ENCODE measurements around the gene RBP2. TPM values are rescaled to one million over a fixed set of nuclear protein-coding genes. Genes with fewer than 3 reads are reported as not detected.

RBP2 gene
- total and polyA plus RNA-seq, 2 donors: 0.09 to 0.37 TPM

GRCh38 chr3:139470199-139470598 lies 6.1 kb downstream of the RBP2 start:
- 94% methylated on average over 2 of the region's 2 CpGs for WGBS
- Histone ChIP-seq H3K27me3 (ENCODE audit: control insufficient read depth in 2 of 2, insufficient read depth in 1 of 2, low read length in 1 of 2) (no peaks in the 10 kb centered on the region), H3K9me3 (ENCODE audit: control insufficient read depth in 2 of 2, insufficient read depth in 1 of 2, low read length in 1 of 2) (no peaks in the 10 kb centered on the region), H3K4me3 (ENCODE audit: low read length in 2 of 2) (no peak overlapping the region), H3K27ac (ENCODE audit: low read depth in 1 of 2, low read length in 1 of 2) (no peak overlapping the region), H3K36me3 (ENCODE audit: control insufficient read depth in 2 of 2, insufficient read depth in 2 of 2, low read length in 1 of 2) (no peaks in the 10 kb centered on the region), H3K4me1 (ENCODE audit: control insufficient read depth in 2 of 2, insufficient read depth in 2 of 2, low read length in 2 of 2) (no peaks in the 10 kb centered on the region)
- DNase-seq (ENCODE audit: low read depth in 6 of 9, low spot score in 9 of 9): no peak

GRCh38 chr3:139468399-139468798 lies 7.9 kb downstream of the RBP2 start:
- Histone ChIP-seq H3K9me3 (ENCODE audit: control insufficient read depth in 2 of 2, insufficient read depth in 1 of 2, low read length in 1 of 2) (no peaks in the 10 kb centered on the region), H3K27me3 (ENCODE audit: control insufficient read depth in 2 of 2, insufficient read depth in 1 of 2, low read length in 1 of 2) (no peaks in the 10 kb centered on the region), H3K36me3 (ENCODE audit: control insufficient read depth in 2 of 2, insufficient read depth in 2 of 2, low read length in 1 of 2) (no peaks in the 10 kb centered on the region), H3K27ac (ENCODE audit: low read depth in 1 of 2, low read length in 1 of 2) (no peak overlapping the region), H3K4me3 (ENCODE audit: low read length in 2 of 2) (no peak overlapping the region), H3K4me1 (ENCODE audit: control insufficient read depth in 2 of 2, insufficient read depth in 2 of 2, low read length in 2 of 2) (no peaks in the 10 kb centered on the region)
- DNase-seq (ENCODE audit: low read depth in 6 of 9, low spot score in 9 of 9): no peak
- WGBS: 85% methylated on average over 2 of the region's 2 CpGs

GRCh38 chr3:139466360-139466759 lies 10.0 kb downstream of the RBP2 start:
- 96% methylated on average over 5 of the region's 5 CpGs for WGBS
- no peaks in the 10 kb centered on the region for H3K27me3 ChIP-seq (ENCODE audit: control insufficient read depth in 2 of 2, insufficient read depth in 1 of 2, low read length in 1 of 2)
- H3K4me1 ChIP-seq (ENCODE audit: control insufficient read depth in 2 of 2, insufficient read depth in 2 of 2, low read length in 2 of 2): no peaks in the 10 kb centered on the region
- H3K4me3 ChIP-seq (ENCODE audit: low read length in 2 of 2): no peak overlapping the region
- no peak for DNase-seq (ENCODE audit: low read depth in 6 of 9, low spot score in 9 of 9)
- no peaks in the 10 kb centered on the region for H3K36me3 ChIP-seq (ENCODE audit: control insufficient read depth in 2 of 2, insufficient read depth in 2 of 2, low read length in 1 of 2)
- no peaks in the 10 kb centered on the region for H3K9me3 ChIP-seq (ENCODE audit: control insufficient read depth in 2 of 2, insufficient read depth in 1 of 2, low read length in 1 of 2)
- no peak overlapping the region for H3K27ac ChIP-seq (ENCODE audit: low read depth in 1 of 2, low read length in 1 of 2)

- Histone ChIP-seq H3K27me3 (ENCODE audit: control insufficient read depth in 2 of 2, insufficient read depth in 1 of 2, low read length in 1 of 2) (no peaks in the 10 kb centered on the region), H3K4me1 (ENCODE audit: control insufficient read depth in 2 of 2, insufficient read depth in 2 of 2, low read length in 2 of 2) (no peaks in the 10 kb centered on the region), H3K4me3 (ENCODE audit: low read length in 2 of 2) (no peak overlapping the region), H3K36me3 (ENCODE audit: control insufficient read depth in 2 of 2, insufficient read depth in 2 of 2, low read length in 1 of 2) (no peaks in the 10 kb centered on the region), H3K27ac (ENCODE audit: low read depth in 1 of 2, low read length in 1 of 2) (no peak overlapping the region), H3K9me3 (ENCODE audit: control insufficient read depth in 2 of 2, insufficient read depth in 1 of 2, low read length in 1 of 2) (no peaks in the 10 kb centered on the region)
- 98% methylated on average over 7 of the region's 7 CpGs for WGBS
- no peak for DNase-seq (ENCODE audit: low read depth in 6 of 9, low spot score in 9 of 9)
Measured at GRCh38 chr3:139465636-139466035, 10.7 kb downstream of the RBP2 start.

GRCh38 chr3:139463466-139463865 lies 12.8 kb downstream of the RBP2 start:
- Histone ChIP-seq H3K9me3 (ENCODE audit: control insufficient read depth in 2 of 2, insufficient read depth in 1 of 2, low read length in 1 of 2) (no peaks in the 10 kb centered on the region), H3K27me3 (ENCODE audit: control insufficient read depth in 2 of 2, insufficient read depth in 1 of 2, low read length in 1 of 2) (no peaks in the 10 kb centered on the region), H3K4me3 (ENCODE audit: low read length in 2 of 2) (no peak overlapping the region), H3K27ac (ENCODE audit: low read depth in 1 of 2, low read length in 1 of 2) (no peak overlapping the region), H3K4me1 (ENCODE audit: control insufficient read depth in 2 of 2, insufficient read depth in 2 of 2, low read length in 2 of 2) (no peaks in the 10 kb centered on the region), H3K36me3 (ENCODE audit: control insufficient read depth in 2 of 2, insufficient read depth in 2 of 2, low read length in 1 of 2) (no peaks in the 10 kb centered on the region)
- DNase-seq (ENCODE audit: low read depth in 6 of 9, low spot score in 9 of 9): no peak
- WGBS: 77% methylated on average over 3 of the region's 3 CpGs

- H3K36me3 ChIP-seq (ENCODE audit: control insufficient read depth in 2 of 2, insufficient read depth in 2 of 2, low read length in 1 of 2): no peaks in the 10 kb centered on the region
- DNase-seq (ENCODE audit: low read depth in 6 of 9, low spot score in 9 of 9): no peak
- no peak overlapping the region for H3K27ac ChIP-seq (ENCODE audit: low read depth in 1 of 2, low read length in 1 of 2)
- no peaks in the 10 kb centered on the region for H3K4me1 ChIP-seq (ENCODE audit: control insufficient read depth in 2 of 2, insufficient read depth in 2 of 2, low read length in 2 of 2)
- no peaks in the 10 kb centered on the region for H3K9me3 ChIP-seq (ENCODE audit: control insufficient read depth in 2 of 2, insufficient read depth in 1 of 2, low read length in 1 of 2)
- WGBS: 86% methylated on average over 2 of the region's 2 CpGs
- no peaks in the 10 kb centered on the region for H3K27me3 ChIP-seq (ENCODE audit: control insufficient read depth in 2 of 2, insufficient read depth in 1 of 2, low read length in 1 of 2)
- no peak overlapping the region for H3K4me3 ChIP-seq (ENCODE audit: low read length in 2 of 2)
Measured at GRCh38 chr3:139460529-139460928, 15.8 kb downstream of the RBP2 start.

- H3K27me3 ChIP-seq (ENCODE audit: control insufficient read depth in 2 of 2, insufficient read depth in 1 of 2, low read length in 1 of 2): no peaks in the 10 kb centered on the region
- H3K27ac ChIP-seq (ENCODE audit: low read depth in 1 of 2, low read length in 1 of 2): no peak overlapping the region
- H3K4me1 ChIP-seq (ENCODE audit: control insufficient read depth in 2 of 2, insufficient read depth in 2 of 2, low read length in 2 of 2): no peaks in the 10 kb centered on the region
- no peak overlapping the region for H3K4me3 ChIP-seq (ENCODE audit: low read length in 2 of 2)
- no peaks in the 10 kb centered on the region for H3K36me3 ChIP-seq (ENCODE audit: control insufficient read depth in 2 of 2, insufficient read depth in 2 of 2, low read length in 1 of 2)
- no peak for DNase-seq (ENCODE audit: low read depth in 6 of 9, low spot score in 9 of 9)
- no peaks in the 10 kb centered on the region for H3K9me3 ChIP-seq (ENCODE audit: control insufficient read depth in 2 of 2, insufficient read depth in 1 of 2, low read length in 1 of 2)
Measured at GRCh38 chr3:139460076-139460475, 16.2 kb downstream of the RBP2 start.

GRCh38 chr3:139458348-139458747 lies 18.0 kb downstream of the RBP2 start:
- H3K27me3 ChIP-seq (ENCODE audit: control insufficient read depth in 2 of 2, insufficient read depth in 1 of 2, low read length in 1 of 2): no peaks in the 10 kb centered on the region
- DNase-seq (ENCODE audit: low read depth in 6 of 9, low spot score in 9 of 9): no peak
- no peak overlapping the region for H3K27ac ChIP-seq (ENCODE audit: low read depth in 1 of 2, low read length in 1 of 2)
- no peaks in the 10 kb centered on the region for H3K4me1 ChIP-seq (ENCODE audit: control insufficient read depth in 2 of 2, insufficient read depth in 2 of 2, low read length in 2 of 2)
- WGBS: 88% methylated on average over 7 of the region's 7 CpGs
- no peaks in the 10 kb centered on the region for H3K9me3 ChIP-seq (ENCODE audit: control insufficient read depth in 2 of 2, insufficient read depth in 1 of 2, low read length in 1 of 2)
- no peaks in the 10 kb centered on the region for H3K36me3 ChIP-seq (ENCODE audit: control insufficient read depth in 2 of 2, insufficient read depth in 2 of 2, low read length in 1 of 2)
- H3K4me3 ChIP-seq (ENCODE audit: low read length in 2 of 2): no peak overlapping the region

GRCh38 chr3:139457066-139457465 lies 19.2 kb downstream of the RBP2 start:
- no peaks in the 10 kb centered on the region for H3K4me1 ChIP-seq (ENCODE audit: control insufficient read depth in 2 of 2, insufficient read depth in 2 of 2, low read length in 2 of 2)
- WGBS: 92% methylated on average over 3 of the region's 3 CpGs
- H3K36me3 ChIP-seq (ENCODE audit: control insufficient read depth in 2 of 2, insufficient read depth in 2 of 2, low read length in 1 of 2): no peaks in the 10 kb centered on the region
- H3K4me3 ChIP-seq (ENCODE audit: low read length in 2 of 2): no peak overlapping the region
- no peak overlapping the region for H3K27ac ChIP-seq (ENCODE audit: low read depth in 1 of 2, low read length in 1 of 2)
- no peaks in the 10 kb centered on the region for H3K27me3 ChIP-seq (ENCODE audit: control insufficient read depth in 2 of 2, insufficient read depth in 1 of 2, low read length in 1 of 2)
- no peaks in the 10 kb centered on the region for H3K9me3 ChIP-seq (ENCODE audit: control insufficient read depth in 2 of 2, insufficient read depth in 1 of 2, low read length in 1 of 2)
- DNase-seq (ENCODE audit: low read depth in 6 of 9, low spot score in 9 of 9): no peak

- no peak for DNase-seq (ENCODE audit: low read depth in 6 of 9, low spot score in 9 of 9)
- no peak overlapping the region for H3K4me3 ChIP-seq (ENCODE audit: low read length in 2 of 2)
- WGBS: 91% methylated on average over 4 of the region's 4 CpGs
- H3K9me3 ChIP-seq (ENCODE audit: control insufficient read depth in 2 of 2, insufficient read depth in 1 of 2, low read length in 1 of 2): no peaks in the 10 kb centered on the region
- no peaks in the 10 kb centered on the region for H3K4me1 ChIP-seq (ENCODE audit: control insufficient read depth in 2 of 2, insufficient read depth in 2 of 2, low read length in 2 of 2)
- no peaks in the 10 kb centered on the region for H3K36me3 ChIP-seq (ENCODE audit: control insufficient read depth in 2 of 2, insufficient read depth in 2 of 2, low read length in 1 of 2)
- no peaks in the 10 kb centered on the region for H3K27me3 ChIP-seq (ENCODE audit: control insufficient read depth in 2 of 2, insufficient read depth in 1 of 2, low read length in 1 of 2)
- H3K27ac ChIP-seq (ENCODE audit: low read depth in 1 of 2, low read length in 1 of 2): no peak overlapping the region
Measured at GRCh38 chr3:139456386-139456785, 19.9 kb downstream of the RBP2 start.
